H9 (cell line): ENCODE measurements around the gene NFKB2. TPM values are rescaled to one million over a fixed set of nuclear protein-coding genes. Genes with fewer than 3 reads are reported as not detected.

ENCODE experiments used
- DNase-seq: peaks from one replicate; pipeline ENCODE4 v3.0.0-alpha.2; 2017
- H2AFZ ChIP-seq: one replicate; pipeline ENCODE4 v1.6.1; 2013; ENCODE audit warnings: mild to moderate bottlenecking, low read length, control low read depth, moderate library complexity
- H2AK5ac ChIP-seq: 2 replicates; pipeline ENCODE4 v1.6.1; 2013; ENCODE audit warnings: low read length, control low read depth, mixed read lengths; ENCODE audit not compliant: insufficient read length
- H2BK120ac ChIP-seq: one replicate; pipeline ENCODE4 v1.6.1; 2013; ENCODE audit warnings: low read depth, mild to moderate bottlenecking, low read length, control low read depth, inconsistent platforms; ENCODE audit not compliant: poor library complexity, severe bottlenecking
- H2BK12ac ChIP-seq: 2 replicates; pipeline ENCODE4 v1.6.1; 2013; ENCODE audit warnings: low read length, control low read depth, mixed read lengths, low read depth; ENCODE audit not compliant: insufficient read length
- H2BK15ac ChIP-seq: 2 replicates; pipeline ENCODE4 v1.6.1; 2013; ENCODE audit warnings: low read depth, low read length, control low read depth
- H2BK20ac ChIP-seq: one replicate; pipeline ENCODE4 v1.6.1; 2013; ENCODE audit warnings: low read depth, mild to moderate bottlenecking, low read length, control low read depth, inconsistent platforms; ENCODE audit not compliant: poor library complexity, severe bottlenecking
- H2BK5ac ChIP-seq: 2 replicates; pipeline ENCODE4 v1.6.1; 2013; ENCODE audit warnings: low read length, control low read depth, mixed read lengths; ENCODE audit not compliant: insufficient read length
- H3K14ac ChIP-seq: 2 replicates; pipeline ENCODE4 v1.6.1; 2013; ENCODE audit warnings: low read length, control low read depth; ENCODE audit not compliant: insufficient read depth
- H3K18ac ChIP-seq: 2 replicates; pipeline ENCODE4 v1.6.1; 2013; ENCODE audit warnings: low read depth, mild to moderate bottlenecking, mixed read lengths, low read length, control low read depth; ENCODE audit not compliant: insufficient read length
- H3K23ac ChIP-seq: 2 replicates; pipeline ENCODE4 v1.6.1; 2013; ENCODE audit warnings: low read length, control low read depth, mixed read lengths, low read depth; ENCODE audit not compliant: insufficient read length
- H3K23me2 ChIP-seq: 2 replicates; pipeline ENCODE4 v1.6.1; 2013; ENCODE audit warnings: low read depth, mild to moderate bottlenecking, mixed read lengths, low read length, control low read depth; ENCODE audit not compliant: insufficient read length, poor library complexity, severe bottlenecking
- H3K27ac ChIP-seq: 2 replicates; pipeline ENCODE4 v1.5.1; 2013; ENCODE audit warnings: low read length, control low read depth, mixed read lengths, low read depth; ENCODE audit not compliant: insufficient read length
- H3K27me3 ChIP-seq: 2 replicates; pipeline ENCODE4 v1.6.1; 2013; ENCODE audit warnings: low read length, control low read depth, inconsistent platforms; ENCODE audit not compliant: insufficient read depth
- H3K4ac ChIP-seq: 2 replicates; pipeline ENCODE4 v1.6.1; 2013; ENCODE audit warnings: low read depth, mild to moderate bottlenecking, control low read depth, inconsistent platforms, low read length, moderate library complexity
- H3K4me1 ChIP-seq: 2 replicates; pipeline ENCODE4 v1.6.1; 2013; ENCODE audit warnings: low read length, control low read depth, inconsistent platforms; ENCODE audit not compliant: insufficient read depth
- H3K4me2 ChIP-seq: 2 replicates; pipeline ENCODE4 v1.6.1; 2013; ENCODE audit warnings: low read length, control low read depth, mixed read lengths; ENCODE audit not compliant: insufficient read length, insufficient read depth
- H3K56ac ChIP-seq: 2 replicates; pipeline ENCODE4 v1.6.1; 2013; ENCODE audit warnings: low read depth, mild to moderate bottlenecking, mixed read lengths, low read length, control low read depth; ENCODE audit not compliant: insufficient read length
- H3K79me1 ChIP-seq: 2 replicates; pipeline ENCODE4 v1.6.1; 2013; ENCODE audit warnings: low read depth, mild to moderate bottlenecking, moderate library complexity, low read length, control low read depth, inconsistent platforms; ENCODE audit not compliant: insufficient read depth, poor library complexity, severe bottlenecking
- H3K79me2 ChIP-seq: 2 replicates; pipeline ENCODE4 v1.6.1; 2013; ENCODE audit warnings: low read length, control low read depth, inconsistent platforms; ENCODE audit not compliant: insufficient read depth
- H3K9ac ChIP-seq: 2 replicates; pipeline ENCODE4 v1.6.1; 2013; ENCODE audit warnings: low read length, control low read depth, mixed read lengths; ENCODE audit not compliant: insufficient read length; ENCODE audit errors: extremely low read depth
- H3K9me3 ChIP-seq: one replicate; pipeline ENCODE4 v1.6.1; 2013; ENCODE audit warnings: low read depth, low read length, inconsistent platforms; ENCODE audit not compliant: control insufficient read depth
- H3T11ph ChIP-seq: one replicate; pipeline ENCODE4 v1.6.1; 2013; ENCODE audit warnings: mild to moderate bottlenecking, low read length, control low read depth, inconsistent platforms
- H4K20me1 ChIP-seq: one replicate; pipeline ENCODE4 v1.6.1; 2013; ENCODE audit not compliant: control insufficient read depth, insufficient read length, insufficient read depth
- H4K5ac ChIP-seq: 2 replicates; pipeline ENCODE4 v1.6.1; 2013; ENCODE audit warnings: low read depth, mild to moderate bottlenecking, mixed read lengths, low read length, control low read depth; ENCODE audit not compliant: insufficient read length
- H4K8ac ChIP-seq: replicated peaks from 2 replicates; pipeline ENCODE4 v1.6.1; 2013; ENCODE audit warnings: low read length, control low read depth, mixed read lengths, low read depth; ENCODE audit not compliant: insufficient read length
- H4K91ac ChIP-seq: 2 replicates; pipeline ENCODE4 v1.6.1; 2013; ENCODE audit warnings: low read depth, mild to moderate bottlenecking, moderate library complexity, mixed read lengths, low read length, control low read depth; ENCODE audit not compliant: insufficient read length
- H3K27ac Mint-ChIP-seq, 3 experiments: 2 replicates in 2 of 3; 3 replicates in 1 of 3; pipeline ENCODE4 v1.8.0; 2020 to 2021; ENCODE audit warnings: mixed read lengths in 3 of 3, mild to moderate bottlenecking in 1 of 3, moderate library complexity in 1 of 3
- H3K27me3 Mint-ChIP-seq: 2 replicates; pipeline ENCODE4 v1.8.0; 2021; ENCODE audit warnings: low read depth, mild to moderate bottlenecking, moderate library complexity, mixed read lengths
- H3K36me3 Mint-ChIP-seq, 3 experiments: 2 replicates in 2 of 3; 3 replicates in 1 of 3; pipeline ENCODE4 v1.8.0; 2020 to 2021; ENCODE audit warnings: low read depth in 3 of 3, mixed read lengths in 3 of 3; ENCODE audit not compliant: insufficient read depth in 1 of 3
- H3K4me1 Mint-ChIP-seq, 2 experiments: 2 replicates each; pipeline ENCODE4 v1.8.0; 2020; ENCODE audit warnings: mixed read lengths in 2 of 2
- H3K4me3 Mint-ChIP-seq, 2 experiments: 2 replicates in 1 of 2; 3 replicates in 1 of 2; pipeline ENCODE4 v1.8.0; 2020 to 2021; ENCODE audit warnings: mild to moderate bottlenecking in 2 of 2, mixed read lengths in 2 of 2, moderate library complexity in 1 of 2
- H3K9me3 Mint-ChIP-seq, 2 experiments: 2 replicates in 1 of 2; 3 replicates in 1 of 2; pipeline ENCODE4 v1.8.0; 2020; ENCODE audit warnings: mild to moderate bottlenecking in 2 of 2, mixed read lengths in 2 of 2, moderate library complexity in 1 of 2
- WGBS: extraction: QIAGEN DNeasy Blood & Tissue Kit; methylation state at CpG from one replicate; pipeline ENCODE4 v1.1.7; 2013; ENCODE audit warnings: missing lambda C conversion rate, low lambda C conversion rate, mixed read lengths; ENCODE audit not compliant: insufficient read length; ENCODE audit errors: extremely low coverage; 5-methylcytosine and 5-hydroxymethylcytosine counted together
- total RNA-seq: library from RNA; stranded (reverse); gene quantifications from 2 replicates; pipeline ENCODE4 v1.2.1, GENCODE V29; 2021
- TF ChIP-seq, protein P1 (sequence below): fragments of 200-600 bp; sonication (generic); conservative IDR thresholded peaks from 3 replicates; pipeline ENCODE4 v1.8.0; 2021; ENCODE audit warnings: antibody characterized with exemption, mild to moderate bottlenecking

The NFKB2 gene
- total RNA-seq, 1 experiment from 2014 or later: 23.7 TPM

DNA sequence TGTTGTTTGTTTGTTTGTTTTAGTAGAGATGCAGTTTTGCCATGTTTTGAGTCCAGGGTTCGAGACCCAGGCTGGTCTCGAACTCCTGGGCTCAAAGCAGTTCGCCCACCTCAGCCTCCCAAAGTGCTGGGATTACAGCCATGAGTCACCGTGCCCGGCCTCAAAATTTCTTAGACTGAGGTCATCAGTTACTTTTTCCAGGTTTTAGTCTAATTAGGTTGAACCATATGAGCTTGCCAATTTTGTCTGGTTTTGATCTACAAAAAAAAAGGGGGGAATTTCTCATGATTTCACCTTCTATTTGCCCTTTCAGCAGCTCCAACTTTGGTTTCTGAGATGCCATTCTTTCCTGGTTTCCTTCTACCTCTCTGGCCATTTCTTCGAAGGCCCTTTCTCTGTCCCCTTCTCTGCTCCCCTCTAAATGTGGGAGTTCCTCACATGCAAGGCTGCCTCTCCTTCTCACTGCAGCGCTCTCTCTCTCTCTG, 31.3 kb downstream of the NFKB2 start:
- no peaks in the 10 kb centered on the region; a peak in 1 of 5 replicates for H3K9me3 Mint-ChIP-seq
- no peak overlapping the region for H3K14ac ChIP-seq
- H3K9me3 ChIP-seq: no peaks in the 10 kb centered on the region
- no peak overlapping the region for H3K23ac ChIP-seq
- H3K4me2 ChIP-seq: no peak overlapping the region
- no peaks in the 10 kb centered on the region for H3K79me1 ChIP-seq
- TF ChIP-seq, protein P1, sequence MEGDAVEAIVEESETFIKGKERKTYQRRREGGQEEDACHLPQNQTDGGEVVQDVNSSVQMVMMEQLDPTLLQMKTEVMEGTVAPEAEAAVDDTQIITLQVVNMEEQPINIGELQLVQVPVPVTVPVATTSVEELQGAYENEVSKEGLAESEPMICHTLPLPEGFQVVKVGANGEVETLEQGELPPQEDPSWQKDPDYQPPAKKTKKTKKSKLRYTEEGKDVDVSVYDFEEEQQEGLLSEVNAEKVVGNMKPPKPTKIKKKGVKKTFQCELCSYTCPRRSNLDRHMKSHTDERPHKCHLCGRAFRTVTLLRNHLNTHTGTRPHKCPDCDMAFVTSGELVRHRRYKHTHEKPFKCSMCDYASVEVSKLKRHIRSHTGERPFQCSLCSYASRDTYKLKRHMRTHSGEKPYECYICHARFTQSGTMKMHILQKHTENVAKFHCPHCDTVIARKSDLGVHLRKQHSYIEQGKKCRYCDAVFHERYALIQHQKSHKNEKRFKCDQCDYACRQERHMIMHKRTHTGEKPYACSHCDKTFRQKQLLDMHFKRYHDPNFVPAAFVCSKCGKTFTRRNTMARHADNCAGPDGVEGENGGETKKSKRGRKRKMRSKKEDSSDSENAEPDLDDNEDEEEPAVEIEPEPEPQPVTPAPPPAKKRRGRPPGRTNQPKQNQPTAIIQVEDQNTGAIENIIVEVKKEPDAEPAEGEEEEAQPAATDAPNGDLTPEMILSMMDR: no peak
- H3K79me2 ChIP-seq: no peaks in the 10 kb centered on the region
- no peaks in the 10 kb centered on the region for H3K27me3 ChIP-seq
- H3K9ac ChIP-seq: no peak overlapping the region
- H2BK20ac ChIP-seq: no peak overlapping the region
- no peak overlapping the region for H2AFZ ChIP-seq
- H4K20me1 ChIP-seq: no peaks in the 10 kb centered on the region
- H3K4me3 Mint-ChIP-seq: no peak overlapping the region
- no peak overlapping the region for H4K5ac ChIP-seq
- no peak overlapping the region for H3K56ac ChIP-seq
- H2BK15ac ChIP-seq: no peak overlapping the region
- WGBS: no CpG with 5 or more reads among the region's 7 CpGs
- H3K27me3 Mint-ChIP-seq: peaks cover 12% of the 10 kb centered on the region
- no peak for DNase-seq
- no peak overlapping the region for H2AK5ac ChIP-seq
- no peaks in the 10 kb centered on the region; the same call in 1 of the 2 replicates for H3K4me1 ChIP-seq
- H3K27ac ChIP-seq: no peak overlapping the region
- H4K8ac ChIP-seq: no peak overlapping the region
- no peak overlapping the region for H3K27ac Mint-ChIP-seq
- H3K23me2 ChIP-seq: peaks cover 8% of the 10 kb centered on the region
- no peak overlapping the region for H3K18ac ChIP-seq
- H2BK5ac ChIP-seq: no peak overlapping the region
- H3K36me3 Mint-ChIP-seq: peaks cover 7 to 17% (median 16%) of the 10 kb centered on the region in 3 experiments; a peak in 5 of 7 replicates
- no peak overlapping the region for H3K4ac ChIP-seq
- peaks cover 9 to 18% of the 10 kb centered on the region in 2 experiments for H3K4me1 Mint-ChIP-seq
- H4K91ac ChIP-seq: no peak overlapping the region
- H3T11ph ChIP-seq: no peak overlapping the region
- no peak overlapping the region for H2BK120ac ChIP-seq
- H2BK12ac ChIP-seq: no peak overlapping the region
